SK-N-SH (cell line): ENCODE results near the gene RGS9. TPM values are rescaled to one million over a fixed set of nuclear protein-coding genes. Genes with fewer than 3 reads are reported as not detected.

Source experiments
- CTCF ChIA-PET: fragments of 300-600, 350-600 bp; formaldehyde crosslinking; extraction: SDS; loops from one replicate; lab custom pipeline; 2021; lab: Yijun Ruan, JAX
- POLR2A ChIA-PET: fragments of 350-600 bp; sonication (Branson Sonifier 250); formaldehyde crosslinking; extraction: SDS; loops from one replicate; lab custom pipeline; 2020; ENCODE audit warnings: antibody characterized with exemption, inconsistent platforms; lab: Yijun Ruan, JAX
- DNase-seq: peaks from one replicate; pipeline ENCODE4 v3.0.0; 2012
- H2AFZ ChIP-seq: fragments of 200-600 bp; sonication (generic); 2 replicates; pipeline ENCODE4 v1.8.1; 2016; ENCODE audit warnings: antibody characterized with exemption, mild to moderate bottlenecking, low read depth
- H3F3A ChIP-seq: fragments of 200-600 bp; sonication (generic); replicated peaks from 2 replicates; pipeline ENCODE3; 2016; ENCODE audit warnings: antibody characterized with exemption, mild to moderate bottlenecking; ENCODE audit not compliant: insufficient read depth
- H3K27ac ChIP-seq, 2 experiments: fragments of 200-500 bp in 1 of 2; fragments of 200-600 bp in 1 of 2; sonication (Bioruptor generic) in 1 of 2; sonication (generic), shearing (Covaris generic) in 1 of 2; 2 replicates each; pipeline versions ENCODE4 v1.5.1 to v1.6.1; 2014 to 2016; ENCODE audit warnings: low read depth in 2 of 2, inconsistent platforms in 1 of 2, low read length in 1 of 2, mild to moderate bottlenecking in 1 of 2, mixed read lengths in 1 of 2
- H3K27me3 ChIP-seq: fragments of 200-600 bp; sonication (generic), shearing (Covaris generic); 2 replicates; pipeline ENCODE4 v1.6.1; 2016; ENCODE audit warnings: mixed run types; ENCODE audit not compliant: insufficient read depth
- H3K36me3 ChIP-seq, 2 experiments: fragments of 200-500 bp in 1 of 2; fragments of 200-600 bp in 1 of 2; sonication (Bioruptor generic) in 1 of 2; sonication (generic) in 1 of 2; replicated peaks in 1 of 2; 2 replicates each; pipeline versions ENCODE3 to v1.5.1; 2014 to 2016; ENCODE audit warnings: low read length in 1 of 2, mild to moderate bottlenecking in 1 of 2; ENCODE audit not compliant: insufficient read depth in 2 of 2, control insufficient read depth in 1 of 2
- H3K4me1 ChIP-seq, 2 experiments: fragments of 200-500 bp in 1 of 2; fragments of 200-600 bp in 1 of 2; sonication (Bioruptor generic) in 1 of 2; sonication (generic), shearing (Covaris generic) in 1 of 2; 2 replicates each; pipeline versions ENCODE4 v1.5.1 to v1.6.1; 2014 to 2016; ENCODE audit warnings: low read depth in 1 of 2, low read length in 1 of 2, mixed run types in 1 of 2; ENCODE audit not compliant: insufficient read depth in 2 of 2, control insufficient read depth in 1 of 2
- H3K4me2 ChIP-seq: fragments of 200-600 bp; sonication (generic), shearing (Covaris generic); 2 replicates; pipeline ENCODE4 v1.6.1; 2017; ENCODE audit warnings: mixed run types
- H3K4me3 ChIP-seq, 2 experiments: fragments of 200-500 bp in 1 of 2; fragments of 200-600 bp in 1 of 2; sonication (Bioruptor generic) in 1 of 2; sonication (generic), shearing (Covaris generic) in 1 of 2; 2 replicates each; pipeline versions ENCODE4 v1.5.1 to v1.8.1; 2014 to 2016; ENCODE audit warnings: low read depth in 2 of 2, inconsistent platforms in 1 of 2, low read length in 1 of 2, mild to moderate bottlenecking in 1 of 2, mixed read lengths in 1 of 2, moderate library complexity in 1 of 2
- H3K79me2 ChIP-seq: fragments of 200-600 bp; sonication (generic); 2 replicates; pipeline ENCODE4 v1.8.1; 2017; ENCODE audit warnings: mild to moderate bottlenecking; ENCODE audit not compliant: insufficient read depth
- H3K9ac ChIP-seq: fragments of 200-600 bp; sonication (generic); 2 replicates; pipeline ENCODE4 v1.6.1; 2017; ENCODE audit warnings: mixed run types
- H3K9me2 ChIP-seq: fragments of 200-600 bp; sonication (generic); 2 replicates; pipeline ENCODE4 v1.6.1; 2017; ENCODE audit warnings: mixed run types
- H3K9me3 ChIP-seq: fragments of 200-600 bp; sonication (generic); 2 replicates; pipeline ENCODE4 v1.6.1; 2017; ENCODE audit warnings: mixed run types, mild to moderate bottlenecking, moderate library complexity
- H4K20me1 ChIP-seq: fragments of 200-600 bp; sonication (generic); 2 replicates; pipeline ENCODE4 v1.6.1; 2017; ENCODE audit warnings: mild to moderate bottlenecking, mixed run types; ENCODE audit not compliant: insufficient read depth
- CHD2 ChIP-seq: fragments of 150-350 bp; IDR thresholded peaks from 2 replicates; pipeline ENCODE4 v1.6.1; 2018; ENCODE audit warnings: low read length; ENCODE audit not compliant: partially characterized antibody
- FOSL2 ChIP-seq: IDR thresholded peaks from 2 replicates; pipeline ENCODE4 v1.4.0; 2012; ENCODE audit warnings: low read depth, mild to moderate bottlenecking, moderate library complexity, borderline replicate concordance
- GABPA ChIP-seq: IDR thresholded peaks from 2 replicates; pipeline ENCODE4 v1.4.0; 2012; ENCODE audit warnings: low read depth, mild to moderate bottlenecking
- JUND ChIP-seq: IDR thresholded peaks from 2 replicates; pipeline ENCODE4 v1.4.0; 2012
- MEF2A ChIP-seq: IDR thresholded peaks from 2 replicates; pipeline ENCODE4 v1.4.0; 2012; ENCODE audit warnings: low read depth, borderline replicate concordance
- NFIC ChIP-seq: IDR thresholded peaks from 2 replicates; pipeline ENCODE4 v1.4.0; 2012; ENCODE audit warnings: borderline replicate concordance
- RAD21 ChIP-seq: IDR thresholded peaks from 2 replicates; pipeline ENCODE4 v1.6.1; 2012; ENCODE audit warnings: mild to moderate bottlenecking, low read length
- RCOR1 ChIP-seq: fragments of 150-350 bp; IDR thresholded peaks from 2 replicates; pipeline ENCODE4 v1.6.1; 2017; ENCODE audit warnings: antibody characterized with exemption, low read length
- RXRA ChIP-seq: IDR thresholded peaks from 2 replicates; pipeline ENCODE4 v1.4.0; 2012; ENCODE audit warnings: low read depth, mild to moderate bottlenecking, borderline replicate concordance
- SMC3 ChIP-seq: IDR thresholded peaks from 2 replicates; pipeline ENCODE4 v1.6.1; 2012; ENCODE audit warnings: low read depth, low read length, improper control_type of control experiment
- TAF1 ChIP-seq: IDR thresholded peaks from 2 replicates; pipeline ENCODE4 v1.6.1; 2012; ENCODE audit warnings: low read depth, mild to moderate bottlenecking, low read length, moderate library complexity, borderline replicate concordance
- TCF12 ChIP-seq: IDR thresholded peaks from 2 replicates; pipeline ENCODE4 v1.4.0; 2012
- WGBS: methylation state at CpG from one replicate; pipeline ENCODE4 v1.1.6; 2017; ENCODE audit warnings: low lambda C conversion rate; 5-methylcytosine and 5-hydroxymethylcytosine counted together
- polyA plus RNA-seq, 3 experiments: library from polyadenylated mRNA; depleted of rRNA; stranded (reverse); fragments of >200 nt; gene quantifications; 2 replicates each; pipeline ENCODE4 v1.2.3, GENCODE V29; 2012
- TF ChIP-seq, protein P1 (sequence below): fragments of 200-600 bp; sonication (generic); IDR thresholded peaks from 2 replicates; pipeline ENCODE4 v1.6.1; 2017; ENCODE audit warnings: antibody characterized with exemption, mild to moderate bottlenecking, moderate library complexity
- TF ChIP-seq, protein P2 (sequence below): IDR thresholded peaks from 2 replicates; pipeline ENCODE4 v1.4.0; 2012; ENCODE audit warnings: low read depth, borderline replicate concordance
- TF ChIP-seq, protein P3 (sequence below): IDR thresholded peaks from 2 replicates; pipeline ENCODE4 v1.6.1; 2012; ENCODE audit warnings: mild to moderate bottlenecking, low read depth, low read length, moderate library complexity

Gene RGS9
- polyA plus RNA-seq, 1 of the 3 experiments (the other 2 are of a cell fraction): 1.4 TPM

DNA sequence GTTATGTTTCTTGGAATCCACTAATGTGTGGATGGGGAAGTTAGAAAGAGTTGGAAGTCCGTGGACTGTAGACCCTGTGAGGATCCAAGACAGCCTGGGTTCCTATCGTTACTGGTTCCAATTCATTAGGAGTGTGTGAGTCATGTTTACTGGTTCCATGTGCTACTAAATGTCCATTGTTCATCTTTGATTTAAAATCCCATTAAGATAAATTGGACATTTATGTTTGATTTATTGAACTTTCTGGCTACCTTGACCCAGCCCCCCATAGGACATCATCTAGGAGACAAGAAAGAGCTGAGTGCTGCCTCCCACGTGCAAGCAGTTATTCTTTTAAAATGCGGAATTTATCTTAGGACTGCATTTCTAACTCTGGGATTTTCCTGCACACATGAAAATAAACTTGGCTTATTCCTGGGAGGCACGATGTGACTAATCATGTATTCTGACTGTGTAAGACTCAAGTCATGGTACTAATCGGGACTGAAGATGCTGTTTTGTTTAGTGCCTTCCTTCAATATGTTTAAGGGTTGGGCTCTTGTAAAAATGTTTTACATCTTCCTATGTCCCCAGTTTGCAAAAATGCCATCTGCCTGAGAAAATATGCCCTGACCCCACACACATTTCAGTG lies 53.4 kb downstream of the RGS9 start:
- H3K9ac ChIP-seq: no peak overlapping the region
- no peaks in the 10 kb centered on the region for H3K9me2 ChIP-seq
- TF ChIP-seq FOSL2: peak; percentile 22
- TF ChIP-seq, protein P1, sequence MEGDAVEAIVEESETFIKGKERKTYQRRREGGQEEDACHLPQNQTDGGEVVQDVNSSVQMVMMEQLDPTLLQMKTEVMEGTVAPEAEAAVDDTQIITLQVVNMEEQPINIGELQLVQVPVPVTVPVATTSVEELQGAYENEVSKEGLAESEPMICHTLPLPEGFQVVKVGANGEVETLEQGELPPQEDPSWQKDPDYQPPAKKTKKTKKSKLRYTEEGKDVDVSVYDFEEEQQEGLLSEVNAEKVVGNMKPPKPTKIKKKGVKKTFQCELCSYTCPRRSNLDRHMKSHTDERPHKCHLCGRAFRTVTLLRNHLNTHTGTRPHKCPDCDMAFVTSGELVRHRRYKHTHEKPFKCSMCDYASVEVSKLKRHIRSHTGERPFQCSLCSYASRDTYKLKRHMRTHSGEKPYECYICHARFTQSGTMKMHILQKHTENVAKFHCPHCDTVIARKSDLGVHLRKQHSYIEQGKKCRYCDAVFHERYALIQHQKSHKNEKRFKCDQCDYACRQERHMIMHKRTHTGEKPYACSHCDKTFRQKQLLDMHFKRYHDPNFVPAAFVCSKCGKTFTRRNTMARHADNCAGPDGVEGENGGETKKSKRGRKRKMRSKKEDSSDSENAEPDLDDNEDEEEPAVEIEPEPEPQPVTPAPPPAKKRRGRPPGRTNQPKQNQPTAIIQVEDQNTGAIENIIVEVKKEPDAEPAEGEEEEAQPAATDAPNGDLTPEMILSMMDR: no peak
- TF ChIP-seq RAD21: no peak
- TF ChIP-seq JUND: no peak
- peak; percentile 24; the same call in 1 of the 2 replicates for TF ChIP-seq TCF12
- no peaks in the 10 kb centered on the region for H3K36me3 ChIP-seq
- peaks cover 4% of the 10 kb centered on the region for H3F3A ChIP-seq
- H3K9me3 ChIP-seq: no peaks in the 10 kb centered on the region
- H2AFZ ChIP-seq: no peak overlapping the region
- ChIA-PET POLR2A (no interaction called here), CTCF (interaction anchor here (1.2 kb wide), 1 partner anchor 53 kb away, joined by 3 read pairs; the partner anchor contains the start of gene RGS9)
- H3K27ac ChIP-seq: peak overlapping the region in 1 of 2 experiments; percentile 63; a peak in 1 of 4 replicates
- 56% methylated on average over 6 of the region's 6 CpGs for WGBS
- H3K27me3 ChIP-seq: no peaks in the 10 kb centered on the region
- no peak overlapping the region for H3K4me3 ChIP-seq
- H3K4me1 ChIP-seq: peaks cover 15 to 19% of the 10 kb centered on the region in 2 experiments; a peak in 3 of 4 replicates
- peak overlapping the region; percentile 24; the same call in 1 of the 2 replicates for H3K4me2 ChIP-seq
- H4K20me1 ChIP-seq: no peaks in the 10 kb centered on the region
- no peaks in the 10 kb centered on the region for H3K79me2 ChIP-seq
- DNase-seq: no peak

DNA sequence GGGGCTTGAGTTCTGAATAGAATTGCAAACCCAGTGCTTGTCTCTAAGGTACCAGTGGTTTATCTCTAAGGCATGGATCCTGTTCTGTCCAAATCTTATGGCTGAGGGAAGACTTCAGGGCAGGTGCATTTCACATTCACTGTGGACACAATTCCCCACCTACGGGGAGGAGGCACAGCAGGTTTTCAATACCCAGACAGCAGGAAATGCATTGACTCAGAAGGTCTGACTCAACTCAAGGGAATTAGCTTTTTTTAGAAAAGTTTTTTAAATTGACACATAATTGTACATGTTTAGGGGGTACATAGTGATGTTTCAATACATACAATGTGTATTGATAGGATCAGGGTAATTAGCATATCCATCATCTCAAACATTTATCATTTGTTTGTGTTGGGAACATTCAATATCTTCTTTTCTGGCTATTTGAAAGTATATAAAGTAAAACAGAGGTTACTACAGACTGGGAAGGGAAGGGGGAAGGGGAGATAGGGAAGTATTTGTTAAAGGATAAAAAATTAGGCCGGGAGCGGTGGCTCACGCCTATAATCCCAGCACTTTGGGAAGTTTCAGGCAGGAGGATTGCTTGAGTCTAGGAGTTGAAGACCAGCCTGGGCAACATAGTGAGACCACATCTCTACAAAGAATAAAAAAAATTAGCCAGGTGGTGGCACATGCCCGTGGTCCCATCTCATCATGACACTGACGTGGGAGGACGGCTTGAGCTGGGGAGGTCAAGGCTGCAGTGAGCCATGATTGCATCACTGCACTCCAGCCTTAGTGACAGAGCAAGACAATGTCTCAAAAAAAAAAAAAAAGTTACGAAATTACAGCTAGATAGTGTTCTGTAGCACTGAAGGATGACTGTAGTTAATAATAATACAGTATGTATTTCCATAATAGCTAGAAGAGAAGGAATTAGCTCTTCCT lies 54.9 kb downstream of the RGS9 start:
- POLR2A ChIA-PET: no interaction called here
- Histone ChIP-seq H3K4me1 (peaks cover under 1 to 19% of the 10 kb centered on the region in 2 experiments; a peak in 3 of 4 replicates), H3K27ac (peak overlapping the region in 1 of 2 experiments; percentile 63; a peak in 2 of 4 replicates), H3K4me2 (peak overlapping the region; percentile 24), H3K9me2 (no peaks in the 10 kb centered on the region), H2AFZ (no peak overlapping the region), H3K27me3 (no peaks in the 10 kb centered on the region), H3K9ac (no peak overlapping the region), H3K4me3 (no peak overlapping the region), H3K9me3 (no peaks in the 10 kb centered on the region), H3F3A (peaks cover 4% of the 10 kb centered on the region), H4K20me1 (no peaks in the 10 kb centered on the region), H3K36me3 (no peaks in the 10 kb centered on the region), H3K79me2 (no peaks in the 10 kb centered on the region)
- CTCF ChIA-PET: interaction anchor here (0.6 to 1.5 kb wide), 3 partner anchors 55 to 218 kb away, joined by 3 to 6 read pairs (median 3); partner anchors contain the start of gene RGS9
- no peak for DNase-seq
- 60% methylated on average over 8 of the region's 8 CpGs for WGBS
- TF ChIP-seq SMC3 (no peak), RCOR1 (no peak), MEF2A (peak; percentile 89; the same call in 1 of the 2 replicates), CHD2 (no peak), NFIC (peak; percentile 46), TCF12 (peak; percentile 84), RXRA (peak; percentile 62; the same call in 1 of the 2 replicates), GABPA (no peak), TAF1 (no peak)
- TF ChIP-seq, protein P2, sequence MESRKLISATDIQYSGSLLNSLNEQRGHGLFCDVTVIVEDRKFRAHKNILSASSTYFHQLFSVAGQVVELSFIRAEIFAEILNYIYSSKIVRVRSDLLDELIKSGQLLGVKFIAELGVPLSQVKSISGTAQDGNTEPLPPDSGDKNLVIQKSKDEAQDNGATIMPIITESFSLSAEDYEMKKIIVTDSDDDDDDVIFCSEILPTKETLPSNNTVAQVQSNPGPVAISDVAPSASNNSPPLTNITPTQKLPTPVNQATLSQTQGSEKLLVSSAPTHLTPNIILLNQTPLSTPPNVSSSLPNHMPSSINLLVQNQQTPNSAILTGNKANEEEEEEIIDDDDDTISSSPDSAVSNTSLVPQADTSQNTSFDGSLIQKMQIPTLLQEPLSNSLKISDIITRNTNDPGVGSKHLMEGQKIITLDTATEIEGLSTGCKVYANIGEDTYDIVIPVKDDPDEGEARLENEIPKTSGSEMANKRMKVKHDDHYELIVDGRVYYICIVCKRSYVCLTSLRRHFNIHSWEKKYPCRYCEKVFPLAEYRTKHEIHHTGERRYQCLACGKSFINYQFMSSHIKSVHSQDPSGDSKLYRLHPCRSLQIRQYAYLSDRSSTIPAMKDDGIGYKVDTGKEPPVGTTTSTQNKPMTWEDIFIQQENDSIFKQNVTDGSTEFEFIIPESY: no peak
- TF ChIP-seq, protein P3, sequence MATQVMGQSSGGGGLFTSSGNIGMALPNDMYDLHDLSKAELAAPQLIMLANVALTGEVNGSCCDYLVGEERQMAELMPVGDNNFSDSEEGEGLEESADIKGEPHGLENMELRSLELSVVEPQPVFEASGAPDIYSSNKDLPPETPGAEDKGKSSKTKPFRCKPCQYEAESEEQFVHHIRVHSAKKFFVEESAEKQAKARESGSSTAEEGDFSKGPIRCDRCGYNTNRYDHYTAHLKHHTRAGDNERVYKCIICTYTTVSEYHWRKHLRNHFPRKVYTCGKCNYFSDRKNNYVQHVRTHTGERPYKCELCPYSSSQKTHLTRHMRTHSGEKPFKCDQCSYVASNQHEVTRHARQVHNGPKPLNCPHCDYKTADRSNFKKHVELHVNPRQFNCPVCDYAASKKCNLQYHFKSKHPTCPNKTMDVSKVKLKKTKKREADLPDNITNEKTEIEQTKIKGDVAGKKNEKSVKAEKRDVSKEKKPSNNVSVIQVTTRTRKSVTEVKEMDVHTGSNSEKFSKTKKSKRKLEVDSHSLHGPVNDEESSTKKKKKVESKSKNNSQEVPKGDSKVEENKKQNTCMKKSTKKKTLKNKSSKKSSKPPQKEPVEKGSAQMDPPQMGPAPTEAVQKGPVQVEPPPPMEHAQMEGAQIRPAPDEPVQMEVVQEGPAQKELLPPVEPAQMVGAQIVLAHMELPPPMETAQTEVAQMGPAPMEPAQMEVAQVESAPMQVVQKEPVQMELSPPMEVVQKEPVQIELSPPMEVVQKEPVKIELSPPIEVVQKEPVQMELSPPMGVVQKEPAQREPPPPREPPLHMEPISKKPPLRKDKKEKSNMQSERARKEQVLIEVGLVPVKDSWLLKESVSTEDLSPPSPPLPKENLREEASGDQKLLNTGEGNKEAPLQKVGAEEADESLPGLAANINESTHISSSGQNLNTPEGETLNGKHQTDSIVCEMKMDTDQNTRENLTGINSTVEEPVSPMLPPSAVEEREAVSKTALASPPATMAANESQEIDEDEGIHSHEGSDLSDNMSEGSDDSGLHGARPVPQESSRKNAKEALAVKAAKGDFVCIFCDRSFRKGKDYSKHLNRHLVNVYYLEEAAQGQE: no peak
